Glutamatergic neuron (in vitro differentiated cells): Measurements from ENCODE around the gene MAP3K2. TPM values are rescaled to one million over a fixed set of nuclear protein-coding genes. Genes with fewer than 3 reads are reported as not detected.

Experiments used
- DNase-seq: peaks from one replicate; pipeline ENCODE4 v3.0.0; 2022
- H3K27ac Mint-ChIP-seq: one replicate; pipeline ENCODE4 v1.8.0; 2020; ENCODE audit warnings: mild to moderate bottlenecking, mixed read lengths, inconsistent platforms; ENCODE audit not compliant: unreplicated experiment
- H3K27me3 Mint-ChIP-seq: one replicate; pipeline ENCODE4 v1.8.0; 2020; ENCODE audit warnings: mild to moderate bottlenecking, moderate library complexity, mixed read lengths, inconsistent platforms; ENCODE audit not compliant: unreplicated experiment
- H3K36me3 Mint-ChIP-seq: one replicate; pipeline ENCODE4 v1.8.0; 2020; ENCODE audit warnings: mild to moderate bottlenecking, mixed read lengths, inconsistent platforms; ENCODE audit not compliant: unreplicated experiment
- H3K4me1 Mint-ChIP-seq: one replicate; pipeline ENCODE4 v1.8.0; 2020; ENCODE audit warnings: mild to moderate bottlenecking, low read depth, mixed read lengths, inconsistent platforms; ENCODE audit not compliant: unreplicated experiment
- H3K4me3 Mint-ChIP-seq: one replicate; pipeline ENCODE4 v1.8.0; 2020; ENCODE audit warnings: mild to moderate bottlenecking, mixed read lengths, inconsistent platforms; ENCODE audit not compliant: unreplicated experiment
- H3K9me3 Mint-ChIP-seq: one replicate; pipeline ENCODE4 v1.8.0; 2020; ENCODE audit warnings: mild to moderate bottlenecking, moderate library complexity, mixed read lengths, inconsistent platforms; ENCODE audit not compliant: unreplicated experiment
- CTCF ChIP-seq: fragments of 200-600 bp; sonication (generic); IDR thresholded peaks from one replicate; pipeline ENCODE4 v1.5.0; 2021; ENCODE audit not compliant: partially characterized antibody, unreplicated experiment
- total RNA-seq: library from RNA; stranded (reverse); fragmentation: NEBNext Ultra II Directional; extraction: Animal tissue kit (Norgen Biotek cat#: 25700); gene quantifications from one replicate; pipeline ENCODE4 v1.2.1, GENCODE V29; 2021; ENCODE audit not compliant: unreplicated experiment

The MAP3K2 gene
- total RNA-seq, 1 donor from 2014 or later: 42.7 TPM

DNA sequence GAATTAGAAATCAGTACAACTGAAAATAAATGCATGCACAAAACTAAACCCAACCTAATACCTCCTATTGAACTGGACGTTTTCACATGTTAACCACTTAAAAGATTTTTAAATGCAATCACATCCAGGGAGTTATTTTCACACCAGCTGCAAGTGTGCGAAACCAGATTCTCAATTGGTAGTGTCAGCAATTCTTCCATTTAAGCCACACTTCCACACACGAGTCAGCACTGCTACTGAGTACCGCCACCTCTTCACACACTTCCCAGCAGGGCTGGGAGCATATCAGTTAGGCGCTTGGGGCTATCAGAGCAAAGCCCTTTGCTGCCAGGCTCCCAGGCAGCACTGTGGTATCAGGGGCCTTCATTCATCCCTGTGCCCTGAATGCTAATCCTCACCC is 108.0 kb downstream of the MAP3K2 start:
- H3K27me3 Mint-ChIP-seq: peaks cover 2% of the 10 kb centered on the region
- no peak for TF ChIP-seq CTCF
- H3K9me3 Mint-ChIP-seq: no peaks in the 10 kb centered on the region
- H3K4me3 Mint-ChIP-seq: no peak overlapping the region
- H3K27ac Mint-ChIP-seq: no peak overlapping the region
- no peak for DNase-seq
- peaks cover 9% of the 10 kb centered on the region for H3K4me1 Mint-ChIP-seq
- peaks cover 13% of the 10 kb centered on the region for H3K36me3 Mint-ChIP-seq

- no peaks in the 10 kb centered on the region for H3K9me3 Mint-ChIP-seq
- DNase-seq: no peak
- no peak for TF ChIP-seq CTCF
- no peak overlapping the region for H3K4me3 Mint-ChIP-seq
- H3K27me3 Mint-ChIP-seq: peaks cover 2% of the 10 kb centered on the region
- H3K4me1 Mint-ChIP-seq: peaks cover 9% of the 10 kb centered on the region
- H3K36me3 Mint-ChIP-seq: peaks cover 6% of the 10 kb centered on the region
- H3K27ac Mint-ChIP-seq: no peak overlapping the region
Observed at GRCh38 chr2:127278959-127279358, 108.8 kb downstream of the MAP3K2 start.

- no peak for DNase-seq
- Mint-ChIP-seq H3K4me1 (peaks cover 9% of the 10 kb centered on the region), H3K4me3 (no peak overlapping the region), H3K36me3 (no peaks in the 10 kb centered on the region), H3K27ac (no peak overlapping the region), H3K27me3 (peaks cover 2% of the 10 kb centered on the region), H3K9me3 (no peaks in the 10 kb centered on the region)
- TF ChIP-seq CTCF: no peak
Observed at GRCh38 chr2:127277028-127277427, 110.7 kb downstream of the MAP3K2 start.

GRCh38 chr2:127275789-127276188 is 112.0 kb downstream of the MAP3K2 start:
- H3K36me3 Mint-ChIP-seq: peaks cover 4% of the 10 kb centered on the region
- H3K27ac Mint-ChIP-seq: no peak overlapping the region
- H3K4me3 Mint-ChIP-seq: no peak overlapping the region
- H3K27me3 Mint-ChIP-seq: peaks cover 2% of the 10 kb centered on the region
- DNase-seq: peak; percentile 16
- H3K4me1 Mint-ChIP-seq: peaks cover 9% of the 10 kb centered on the region
- H3K9me3 Mint-ChIP-seq: peaks cover 2% of the 10 kb centered on the region
- TF ChIP-seq CTCF: no peak

- no peak for TF ChIP-seq CTCF
- DNase-seq: no peak
- Mint-ChIP-seq H3K27me3 (peaks cover 2% of the 10 kb centered on the region), H3K4me3 (no peak overlapping the region), H3K27ac (peak overlapping the region; percentile 24), H3K36me3 (peaks cover 8% of the 10 kb centered on the region), H3K4me1 (peaks cover 9% of the 10 kb centered on the region), H3K9me3 (peaks cover 2% of the 10 kb centered on the region)
Observed at GRCh38 chr2:127275356-127275755, 112.4 kb downstream of the MAP3K2 start.
